ENCODE results near the gene COL28A1.
"Not testable (repeated sequence)": the region's sequence is repeated elsewhere in the genome, so short reads cannot be mapped to it uniquely, and the experiment has no call there.

The COL28A1 gene

DNA sequence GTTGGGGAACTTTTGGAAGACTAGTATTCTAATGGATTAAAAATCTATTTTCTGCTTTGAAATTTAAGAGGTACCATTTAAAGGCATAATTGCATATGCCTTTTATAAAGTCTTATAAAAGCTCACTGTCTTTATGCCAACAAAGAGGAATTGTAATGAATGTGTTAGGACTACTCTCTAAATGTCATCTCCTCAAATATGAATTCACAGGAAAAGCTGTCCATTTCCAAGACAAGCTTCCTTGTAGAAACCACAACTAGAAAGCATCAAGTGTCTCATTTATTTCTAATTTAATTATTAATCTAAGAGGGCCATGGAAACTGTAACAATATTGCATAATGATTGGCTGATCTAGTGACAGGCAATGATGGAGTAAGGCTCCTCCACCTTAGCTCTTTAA, 130.2 kb downstream of the COL28A1 start:
- CTCF ChIA-PET, result interaction anchor here (0.8 to 1.8 kb wide), 2 partner anchors 10 kb away, joined by 3 read pairs; no protein-coding TSS in a partner anchor
- TF ChIP-seq, protein P1, sequence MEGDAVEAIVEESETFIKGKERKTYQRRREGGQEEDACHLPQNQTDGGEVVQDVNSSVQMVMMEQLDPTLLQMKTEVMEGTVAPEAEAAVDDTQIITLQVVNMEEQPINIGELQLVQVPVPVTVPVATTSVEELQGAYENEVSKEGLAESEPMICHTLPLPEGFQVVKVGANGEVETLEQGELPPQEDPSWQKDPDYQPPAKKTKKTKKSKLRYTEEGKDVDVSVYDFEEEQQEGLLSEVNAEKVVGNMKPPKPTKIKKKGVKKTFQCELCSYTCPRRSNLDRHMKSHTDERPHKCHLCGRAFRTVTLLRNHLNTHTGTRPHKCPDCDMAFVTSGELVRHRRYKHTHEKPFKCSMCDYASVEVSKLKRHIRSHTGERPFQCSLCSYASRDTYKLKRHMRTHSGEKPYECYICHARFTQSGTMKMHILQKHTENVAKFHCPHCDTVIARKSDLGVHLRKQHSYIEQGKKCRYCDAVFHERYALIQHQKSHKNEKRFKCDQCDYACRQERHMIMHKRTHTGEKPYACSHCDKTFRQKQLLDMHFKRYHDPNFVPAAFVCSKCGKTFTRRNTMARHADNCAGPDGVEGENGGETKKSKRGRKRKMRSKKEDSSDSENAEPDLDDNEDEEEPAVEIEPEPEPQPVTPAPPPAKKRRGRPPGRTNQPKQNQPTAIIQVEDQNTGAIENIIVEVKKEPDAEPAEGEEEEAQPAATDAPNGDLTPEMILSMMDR (IDR thresholded peaks at IDR 0.05; ENCODE audit: control extremely low read depth, extremely low read depth, low read depth, missing control alignments), result no peak

DNA sequence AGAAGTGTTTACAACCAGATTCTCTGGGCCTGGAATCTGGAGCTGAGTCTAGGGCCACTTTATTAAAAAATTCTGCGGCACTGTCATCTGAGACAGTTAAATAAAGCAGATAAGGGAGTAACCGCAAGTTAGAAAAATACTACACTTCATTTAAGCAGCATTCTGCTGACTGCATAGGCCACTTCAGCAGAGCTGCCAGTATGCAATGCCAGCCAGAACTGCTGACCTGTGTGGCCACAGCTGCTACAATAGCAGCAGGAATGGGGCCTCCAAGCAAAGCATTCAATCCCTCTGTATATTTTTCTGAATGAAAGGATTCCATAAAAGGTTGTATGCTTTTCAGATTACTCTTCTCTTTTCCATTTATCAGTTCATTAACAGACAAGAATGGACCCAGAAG, 136.0 kb downstream of the COL28A1 start:
- CTCF ChIA-PET, result interaction anchor here (1.9 kb wide), 1 partner anchor 9 kb away, joined by 4 read pairs; no protein-coding TSS in a partner anchor
- DNase-seq (ENCODE audit: extremely low spot score), result no peak
- TF ChIP-seq, protein P1 (IDR thresholded peaks at IDR 0.05; ENCODE audit: control extremely low read depth, extremely low read depth, low read depth, missing control alignments), result no peak
- POLR2A ChIA-PET, result no interaction called here

More for the DNA sequence above, 130.2 kb downstream of the COL28A1 start:
- no peak for DNase-seq (ENCODE audit: extremely low spot score)
- POLR2A ChIA-PET, result no interaction called here

GRCh38 chr7:7395785-7396184, 139.9 kb downstream of the COL28A1 start:
- CTCF ChIA-PET, result interaction anchor here (1.2 to 1.3 kb wide), 2 partner anchors 10 to 21 kb away, joined by 3 read pairs; no protein-coding TSS in a partner anchor
- POLR2A ChIA-PET, result no interaction called here

GRCh38 chr7:7388164-7388563, 147.5 kb downstream of the COL28A1 start:
- POLR2A ChIA-PET; CTCF ChIA-PET; DNase-seq (ENCODE audit: extremely low spot score): not testable (repeated sequence)

More at GRCh38 chr7:7395785-7396184, 139.9 kb downstream of the COL28A1 start:
- no peak for DNase-seq (ENCODE audit: extremely low spot score)
- TF ChIP-seq, protein P1 (IDR thresholded peaks at IDR 0.05; ENCODE audit: control extremely low read depth, extremely low read depth, low read depth, missing control alignments), result no peak

- TF ChIP-seq, protein P1 (IDR thresholded peaks at IDR 0.05; ENCODE audit: control extremely low read depth, extremely low read depth, low read depth, missing control alignments), result no peak
- ChIA-PET CTCF (interaction anchor here (2.0 kb wide), 1 partner anchor 9 kb away, joined by 4 read pairs; no protein-coding TSS in a partner anchor), POLR2A (no interaction called here)
- DNase-seq (ENCODE audit: extremely low spot score), result no peak
Measured at GRCh38 chr7:7385421-7385820, 150.3 kb downstream of the COL28A1 start.

DNA sequence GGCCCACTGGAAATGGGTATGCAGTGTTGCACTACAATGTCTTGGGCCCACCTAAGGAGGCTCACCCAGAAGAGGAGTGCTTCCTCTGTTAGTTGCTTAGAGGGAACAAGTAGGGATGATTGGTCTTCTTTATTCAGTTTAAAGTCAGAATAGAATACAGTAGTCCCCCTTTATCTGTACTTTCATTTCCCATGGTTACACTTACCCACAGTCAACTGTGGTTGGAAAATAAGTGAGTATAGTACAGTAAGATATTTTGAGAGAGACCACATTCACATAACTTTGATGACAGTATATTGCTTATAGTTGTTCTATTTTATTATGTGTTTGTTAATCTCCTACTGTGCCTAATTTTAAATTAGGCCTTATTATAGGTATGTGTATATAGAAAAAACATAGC, 151.4 kb downstream of the COL28A1 start:
- no peak for DNase-seq (ENCODE audit: extremely low spot score)
- ChIA-PET POLR2A (no interaction called here), CTCF (no interaction called here)
- TF ChIP-seq, protein P1 (IDR thresholded peaks at IDR 0.05; ENCODE audit: control extremely low read depth, extremely low read depth, low read depth, missing control alignments), result no peak

GRCh38 chr7:7375538-7375937, 160.1 kb downstream of the COL28A1 start:
- POLR2A ChIA-PET, result no interaction called here
- CTCF ChIA-PET, result interaction anchor here (2.1 to 2.3 kb wide), 2 partner anchors 11 to 272 kb away, joined by 6 to 7 read pairs; no protein-coding TSS in a partner anchor
- TF ChIP-seq, protein P1 (IDR thresholded peaks at IDR 0.05; ENCODE audit: control extremely low read depth, extremely low read depth, low read depth, missing control alignments), result no peak
- DNase-seq (ENCODE audit: extremely low spot score), result no peak

All from GM10248 (cell line).